ENCODE results near the gene PRDM7. TPM values are rescaled to one million over a fixed set of nuclear protein-coding genes. Genes with fewer than 3 reads are reported as not detected.

PRDM7 gene
- total and polyA plus RNA-seq, 4 donors, result 0.54 TPM; not detected in 3

DNA sequence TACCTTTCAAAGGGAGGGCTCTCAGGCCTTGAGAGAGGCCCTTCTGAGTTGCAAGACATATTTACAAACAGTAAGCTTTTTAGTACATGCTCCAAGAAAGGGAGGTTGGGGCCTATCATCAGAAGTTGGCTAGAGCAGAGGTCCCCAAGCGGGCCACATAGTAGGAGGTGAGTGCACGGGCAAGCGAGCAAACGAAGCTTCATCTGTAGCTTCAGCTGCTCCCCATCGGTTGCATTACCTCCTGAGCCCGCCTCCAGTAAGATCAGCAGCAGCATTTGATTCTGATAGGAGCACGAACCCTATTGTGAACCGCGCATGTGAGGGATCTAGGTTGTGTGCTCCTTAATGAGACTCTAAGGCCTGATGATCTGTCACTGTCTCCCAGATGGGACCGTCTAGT is 26.2 kb downstream of the PRDM7 start:
- Histone ChIP-seq H3K27ac (ENCODE audit: low read depth, low read length) (no peak overlapping the region), H3K4me3 (ENCODE audit: low read depth, low read length) (no peak overlapping the region), H3K27me3 (ENCODE audit: control insufficient read depth, insufficient read depth, low read length) (peaks cover 2% of the 10 kb centered on the region), H3K36me3 (ENCODE audit: control insufficient read depth, insufficient read depth, low read length) (no peaks in the 10 kb centered on the region), H3K4me1 (ENCODE audit: control insufficient read depth, insufficient read depth, low read length) (peaks cover 20% of the 10 kb centered on the region), H3K9me3 (ENCODE audit: control insufficient read depth, insufficient read depth, low read length) (peaks cover 4% of the 10 kb centered on the region)
- WGBS (ENCODE audit: insufficient coverage), result 77% methylated on average over 9 of the region's 10 CpGs
- DNase-seq (ENCODE audit: low read depth in 4 of 6, low spot score in 6 of 6), result no peak

DNA sequence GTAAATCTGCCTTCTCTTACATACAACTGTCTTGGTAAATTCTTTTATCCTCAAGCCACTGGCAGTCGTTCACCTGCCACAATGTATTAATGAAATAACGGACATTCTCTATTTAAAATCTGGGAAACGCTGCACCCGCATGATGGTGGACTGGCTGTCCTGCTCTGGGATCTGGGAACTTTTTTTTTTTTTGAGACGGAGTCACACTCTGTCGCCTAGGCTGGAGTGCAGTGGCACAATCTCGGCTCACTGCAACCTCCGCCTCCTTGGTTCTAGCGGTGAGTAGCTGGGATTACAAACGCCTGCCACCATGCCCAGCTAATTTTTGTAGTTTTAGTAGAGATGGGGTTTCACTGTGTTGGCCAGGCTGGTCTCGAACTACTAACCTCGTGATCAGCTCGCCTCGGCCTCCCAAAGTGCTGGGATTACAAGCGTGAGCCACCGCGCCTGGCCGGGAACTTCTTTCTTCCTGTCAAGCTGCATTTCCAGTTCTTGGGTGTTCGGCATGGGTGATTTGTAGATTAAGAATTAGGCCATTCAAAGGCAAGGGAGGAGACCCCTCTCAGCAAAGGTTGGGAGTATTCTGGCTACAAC is 28.3 kb downstream of the PRDM7 start:
- Histone ChIP-seq H3K36me3 (ENCODE audit: control insufficient read depth, insufficient read depth, low read length) (peaks cover 8% of the 10 kb centered on the region), H3K27me3 (ENCODE audit: control insufficient read depth, insufficient read depth, low read length) (peaks cover 2% of the 10 kb centered on the region), H3K27ac (ENCODE audit: low read depth, low read length) (no peak overlapping the region), H3K4me3 (ENCODE audit: low read depth, low read length) (no peak overlapping the region), H3K9me3 (ENCODE audit: control insufficient read depth, insufficient read depth, low read length) (no peaks in the 10 kb centered on the region), H3K4me1 (ENCODE audit: control insufficient read depth, insufficient read depth, low read length) (peaks cover 20% of the 10 kb centered on the region)
- WGBS (ENCODE audit: insufficient coverage), result 81% methylated on average over 16 of the region's 19 CpGs
- DNase-seq (ENCODE audit: low read depth in 4 of 6, low spot score in 6 of 6), result no peak

DNA sequence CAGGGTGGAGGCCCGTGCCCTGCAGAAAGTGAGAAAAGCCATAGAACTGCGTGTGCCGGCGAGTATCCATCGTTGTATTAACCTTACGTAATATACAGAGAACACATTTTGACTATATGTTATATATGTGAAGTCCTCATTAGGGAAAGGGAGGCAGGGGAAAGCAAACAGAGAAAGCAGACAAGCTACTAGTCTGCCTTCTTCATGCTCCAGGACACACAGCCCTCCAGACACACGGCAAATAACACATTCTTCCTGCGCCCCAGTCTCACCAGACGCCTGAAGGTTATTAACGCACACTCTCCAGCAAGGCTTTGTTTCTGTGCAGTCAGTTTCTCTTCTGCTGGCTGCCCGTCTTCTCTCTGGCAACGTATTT is 28.8 kb downstream of the PRDM7 start:
- Histone ChIP-seq H3K36me3 (ENCODE audit: control insufficient read depth, insufficient read depth, low read length) (peaks cover 12% of the 10 kb centered on the region), H3K4me1 (ENCODE audit: control insufficient read depth, insufficient read depth, low read length) (peaks cover 20% of the 10 kb centered on the region), H3K9me3 (ENCODE audit: control insufficient read depth, insufficient read depth, low read length) (no peaks in the 10 kb centered on the region), H3K4me3 (ENCODE audit: low read depth, low read length) (no peak overlapping the region), H3K27ac (ENCODE audit: low read depth, low read length) (no peak overlapping the region), H3K27me3 (ENCODE audit: control insufficient read depth, insufficient read depth, low read length) (peaks cover 2% of the 10 kb centered on the region)
- peak in 1 of 6 donors; percentile 15 for DNase-seq (ENCODE audit: low read depth in 4 of 6, low spot score in 6 of 6)
- 10% methylated on average over 6 of the region's 12 CpGs for WGBS (ENCODE audit: insufficient coverage)

DNA sequence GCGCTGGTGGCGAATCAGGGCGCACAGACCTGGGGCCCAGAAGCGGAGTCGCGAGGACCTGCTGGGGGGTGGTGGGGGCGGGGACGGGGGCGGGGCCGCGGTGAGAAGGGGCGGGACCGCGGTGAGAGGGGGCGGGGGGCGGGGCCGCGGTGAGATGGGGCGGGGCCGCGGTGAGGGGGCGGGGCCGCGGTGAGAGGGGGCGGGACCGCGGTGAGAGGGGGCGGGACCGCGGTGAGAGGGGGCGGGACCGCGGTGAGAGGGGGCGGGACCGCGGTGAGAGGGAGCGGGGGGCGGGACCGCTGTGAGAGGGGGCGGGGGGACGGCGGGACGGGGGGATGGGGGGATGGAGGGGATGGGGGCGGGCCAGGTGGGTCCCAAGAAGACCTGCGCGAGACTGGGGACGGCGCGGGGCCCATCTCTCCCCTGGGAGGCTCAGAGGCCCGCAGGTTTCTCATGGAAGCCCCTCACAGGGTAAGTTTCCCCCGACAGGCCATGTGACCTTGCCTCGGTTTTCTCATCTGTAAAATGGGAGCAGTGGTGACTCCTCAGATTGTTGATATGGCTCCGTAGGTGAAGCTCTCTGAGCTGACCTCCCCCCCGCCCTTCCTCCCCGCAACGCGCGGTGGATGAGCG is 29.3 kb downstream of the PRDM7 start:
- Histone ChIP-seq H3K9me3 (ENCODE audit: control insufficient read depth, insufficient read depth, low read length) (no peaks in the 10 kb centered on the region), H3K27me3 (ENCODE audit: control insufficient read depth, insufficient read depth, low read length) (peaks cover 2% of the 10 kb centered on the region), H3K4me1 (ENCODE audit: control insufficient read depth, insufficient read depth, low read length) (peaks cover 20% of the 10 kb centered on the region), H3K36me3 (ENCODE audit: control insufficient read depth, insufficient read depth, low read length) (peaks cover 18% of the 10 kb centered on the region), H3K4me3 (ENCODE audit: low read depth, low read length) (no peak overlapping the region), H3K27ac (ENCODE audit: low read depth, low read length) (no peak overlapping the region)
- 21% methylated on average over 8 of the region's 59 CpGs for WGBS (ENCODE audit: insufficient coverage)
- peak in 1 of 6 donors; percentile 10 for DNase-seq (ENCODE audit: low read depth in 4 of 6, low spot score in 6 of 6)

DNA sequence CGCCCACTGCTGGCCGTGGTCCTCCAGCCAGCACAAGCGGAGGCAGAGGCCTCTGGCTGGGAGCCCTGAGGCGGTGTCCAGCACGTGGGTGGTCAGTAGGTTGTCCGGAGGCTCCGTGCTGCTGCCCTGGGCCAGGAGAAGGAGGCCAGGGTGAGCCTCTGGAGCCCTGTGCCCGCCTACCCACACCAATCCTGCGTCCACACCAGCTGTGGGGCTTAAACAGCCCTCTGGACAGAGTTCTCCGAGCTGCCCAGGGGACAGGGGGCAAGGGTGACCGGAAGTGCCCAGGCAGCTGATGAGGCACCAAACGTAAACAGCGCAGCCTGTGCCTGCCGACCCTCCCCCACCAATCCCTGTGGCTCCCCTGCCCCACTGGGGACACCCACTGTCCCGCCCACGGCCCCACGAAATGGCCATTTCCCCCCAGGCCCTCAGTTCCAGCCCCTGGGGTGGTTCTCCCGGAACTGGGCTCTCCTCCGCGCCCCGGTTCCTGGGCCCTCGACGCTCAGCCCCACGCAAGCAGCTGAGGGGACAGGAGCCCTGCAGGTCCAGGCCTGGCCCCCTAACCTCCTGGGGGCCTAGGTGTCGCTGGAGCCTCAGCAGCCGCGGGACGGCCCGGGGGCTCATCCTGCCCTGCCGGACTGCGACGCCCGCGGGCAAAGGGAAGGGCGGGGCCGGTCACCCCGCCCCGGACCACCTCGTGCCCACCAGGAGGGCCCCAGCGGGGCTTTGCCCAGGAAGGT is 30.0 kb downstream of the PRDM7 start:
- Histone ChIP-seq H3K27me3 (ENCODE audit: control insufficient read depth, insufficient read depth, low read length) (peaks cover 2% of the 10 kb centered on the region), H3K9me3 (ENCODE audit: control insufficient read depth, insufficient read depth, low read length) (no peaks in the 10 kb centered on the region), H3K4me1 (ENCODE audit: control insufficient read depth, insufficient read depth, low read length) (peaks cover 20% of the 10 kb centered on the region), H3K27ac (ENCODE audit: low read depth, low read length) (no peak overlapping the region), H3K36me3 (ENCODE audit: control insufficient read depth, insufficient read depth, low read length) (peaks cover 24% of the 10 kb centered on the region), H3K4me3 (ENCODE audit: low read depth, low read length) (peak overlapping the region; percentile 28)
- WGBS (ENCODE audit: insufficient coverage), result 1% methylated on average over 38 of the region's 40 CpGs
- DNase-seq (ENCODE audit: low read depth in 4 of 6, low spot score in 6 of 6), result peak in 1 of 6 donors; percentile 60

DNA sequence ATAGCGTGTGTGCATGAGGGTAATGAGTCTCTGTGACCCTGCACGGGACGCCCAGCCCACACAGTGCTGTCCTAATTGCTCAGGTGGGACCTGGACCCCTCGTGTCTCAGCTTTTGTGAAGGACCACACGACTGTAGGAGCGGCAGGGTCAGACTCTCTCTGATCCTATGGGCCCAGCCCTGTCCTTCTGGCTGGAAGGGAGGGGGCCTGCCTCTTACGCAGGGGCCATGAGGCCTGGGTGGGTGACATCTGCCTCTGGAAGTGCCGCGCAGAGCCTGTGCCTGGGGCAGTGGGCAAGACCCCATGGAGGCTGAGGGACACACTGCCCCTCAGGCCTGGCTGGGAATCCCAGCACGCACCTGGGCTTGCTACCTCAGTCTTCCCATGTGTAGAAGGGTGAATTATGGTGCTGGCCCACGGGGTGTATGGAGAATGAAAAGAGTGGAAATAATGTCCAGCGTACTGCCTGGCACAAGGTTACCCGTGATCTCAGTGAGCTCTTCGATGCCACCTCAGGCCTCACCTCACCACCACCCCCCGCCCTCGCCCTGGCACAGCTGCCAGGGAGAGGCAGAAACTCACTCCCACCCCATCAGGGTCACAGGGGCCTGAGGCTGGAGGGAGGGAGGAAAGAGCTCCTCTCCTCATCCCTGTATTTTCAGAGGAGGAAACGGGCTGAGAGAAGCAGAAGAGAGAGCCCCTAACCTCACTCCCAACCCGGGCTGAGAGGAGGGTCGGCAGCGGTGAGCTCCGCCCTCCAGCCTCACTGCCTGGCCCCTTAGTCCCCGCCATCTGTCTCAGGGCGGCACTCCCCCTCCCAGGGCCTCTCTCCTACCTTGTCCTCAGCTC is 30.8 kb downstream of the PRDM7 start:
- peaks cover 2% of the 10 kb centered on the region for H3K27me3 ChIP-seq (ENCODE audit: control insufficient read depth, insufficient read depth, low read length)
- 50% methylated on average over 14 of the region's 23 CpGs for WGBS (ENCODE audit: insufficient coverage)
- H3K36me3 ChIP-seq (ENCODE audit: control insufficient read depth, insufficient read depth, low read length), result peaks cover 32% of the 10 kb centered on the region
- DNase-seq (ENCODE audit: low read depth in 4 of 6, low spot score in 6 of 6), result peak in 1 of 6 donors; percentile 72
- peak overlapping the region; percentile 28 for H3K4me3 ChIP-seq (ENCODE audit: low read depth, low read length)
- H3K27ac ChIP-seq (ENCODE audit: low read depth, low read length), result no peak overlapping the region
- H3K4me1 ChIP-seq (ENCODE audit: control insufficient read depth, insufficient read depth, low read length), result peaks cover 20% of the 10 kb centered on the region
- no peaks in the 10 kb centered on the region for H3K9me3 ChIP-seq (ENCODE audit: control insufficient read depth, insufficient read depth, low read length)

DNA sequence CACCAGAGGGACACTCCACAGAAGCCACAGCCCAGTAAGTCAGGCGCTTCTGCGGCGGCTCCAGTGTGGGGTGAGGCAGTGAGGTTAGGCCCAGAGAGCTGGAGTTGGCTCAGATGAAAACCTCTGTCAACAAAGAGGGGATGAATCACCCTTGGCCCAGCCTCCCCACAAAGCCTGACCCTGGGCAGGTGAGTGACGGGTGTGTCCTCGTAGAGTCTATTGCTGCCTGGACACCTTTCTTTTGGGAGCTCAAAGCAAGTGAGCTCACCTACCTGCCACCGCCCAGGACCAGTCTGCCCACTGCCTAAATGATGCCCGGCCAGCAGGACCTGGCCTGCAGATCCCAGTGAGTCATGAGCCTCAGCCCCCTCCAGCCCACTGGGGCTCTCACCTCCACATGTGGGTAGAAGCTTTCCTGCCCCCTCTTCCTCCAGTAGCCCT is 33.0 kb downstream of the PRDM7 start:
- H3K36me3 ChIP-seq (ENCODE audit: control insufficient read depth, insufficient read depth, low read length), result peaks cover 54% of the 10 kb centered on the region
- DNase-seq (ENCODE audit: low read depth in 4 of 6, low spot score in 6 of 6), result no peak
- H3K27me3 ChIP-seq (ENCODE audit: control insufficient read depth, insufficient read depth, low read length), result peaks cover 2% of the 10 kb centered on the region
- H3K27ac ChIP-seq (ENCODE audit: low read depth, low read length), result no peak overlapping the region
- peaks cover 20% of the 10 kb centered on the region for H3K4me1 ChIP-seq (ENCODE audit: control insufficient read depth, insufficient read depth, low read length)
- H3K9me3 ChIP-seq (ENCODE audit: control insufficient read depth, insufficient read depth, low read length), result no peaks in the 10 kb centered on the region
- no peak overlapping the region for H3K4me3 ChIP-seq (ENCODE audit: low read depth, low read length)
- WGBS (ENCODE audit: insufficient coverage), result 95% methylated on average over 4 of the region's 7 CpGs

DNA sequence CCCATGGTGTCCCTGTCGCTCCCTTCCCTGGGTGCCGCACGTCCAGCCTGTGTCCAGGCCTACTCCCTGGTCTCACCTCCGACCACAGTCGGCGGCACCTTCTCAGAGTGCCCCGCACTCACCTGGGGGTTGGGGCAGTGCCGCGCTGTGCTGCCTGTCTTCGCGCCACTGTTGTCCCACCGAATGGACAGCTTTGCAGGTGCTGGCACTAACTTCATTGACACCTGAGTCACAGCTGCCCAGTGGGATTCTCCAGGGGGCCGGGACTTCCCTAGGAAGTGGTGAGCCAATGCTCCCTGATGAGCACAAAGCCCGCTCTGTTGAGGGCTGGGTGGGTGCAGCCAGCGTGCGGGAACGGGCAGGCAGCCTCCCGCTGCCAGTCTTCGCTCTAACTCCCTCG is 33.6 kb downstream of the PRDM7 start:
- H3K36me3 ChIP-seq (ENCODE audit: control insufficient read depth, insufficient read depth, low read length), result peaks cover 59% of the 10 kb centered on the region
- H3K27ac ChIP-seq (ENCODE audit: low read depth, low read length), result no peak overlapping the region
- 89% methylated on average over 16 of the region's 20 CpGs for WGBS (ENCODE audit: insufficient coverage)

DNA sequence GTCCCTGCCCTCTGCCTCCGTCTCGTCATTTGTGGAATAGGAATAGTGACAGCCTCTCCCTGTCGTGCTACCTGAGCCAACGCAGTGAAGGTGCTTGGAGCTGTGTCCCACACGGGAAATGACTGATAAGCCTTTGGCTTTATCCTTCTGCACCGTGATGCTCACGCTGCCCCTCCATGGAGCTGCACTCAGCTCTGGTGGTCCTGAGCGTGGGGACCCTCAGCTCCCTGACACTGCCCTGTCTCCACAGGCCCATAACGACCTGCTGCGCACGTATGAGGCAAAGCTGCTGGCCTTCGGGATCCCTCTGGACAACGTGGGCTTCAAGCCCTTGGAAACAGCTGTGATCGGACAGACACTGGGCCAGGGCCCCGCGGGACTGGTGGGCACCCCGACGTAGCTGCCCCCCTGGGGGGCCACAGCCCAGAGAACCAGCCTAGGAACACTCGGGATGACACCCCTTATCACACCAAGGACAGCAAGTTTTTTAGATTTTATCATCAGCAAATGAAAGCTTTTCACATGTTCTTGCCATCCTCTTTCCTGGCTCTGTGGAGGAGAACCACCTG is 34.1 kb downstream of the PRDM7 start:
- Histone ChIP-seq H3K9me3 (ENCODE audit: control insufficient read depth, insufficient read depth, low read length) (no peaks in the 10 kb centered on the region), H3K27ac (ENCODE audit: low read depth, low read length) (no peak overlapping the region), H3K4me1 (ENCODE audit: control insufficient read depth, insufficient read depth, low read length) (peaks cover 18% of the 10 kb centered on the region), H3K27me3 (ENCODE audit: control insufficient read depth, insufficient read depth, low read length) (peaks cover 2% of the 10 kb centered on the region), H3K4me3 (ENCODE audit: low read depth, low read length) (no peak overlapping the region), H3K36me3 (ENCODE audit: control insufficient read depth, insufficient read depth, low read length) (peaks cover 64% of the 10 kb centered on the region)
- WGBS (ENCODE audit: insufficient coverage), result 83% methylated on average over 19 of the region's 19 CpGs
- DNase-seq (ENCODE audit: low read depth in 4 of 6, low spot score in 6 of 6), result no peak

More for the DNA sequence above, 33.6 kb downstream of the PRDM7 start:
- no peak for DNase-seq (ENCODE audit: low read depth in 4 of 6, low spot score in 6 of 6)
- Histone ChIP-seq H3K4me1 (ENCODE audit: control insufficient read depth, insufficient read depth, low read length) (peaks cover 20% of the 10 kb centered on the region), H3K4me3 (ENCODE audit: low read depth, low read length) (no peak overlapping the region), H3K9me3 (ENCODE audit: control insufficient read depth, insufficient read depth, low read length) (no peaks in the 10 kb centered on the region), H3K27me3 (ENCODE audit: control insufficient read depth, insufficient read depth, low read length) (peaks cover 2% of the 10 kb centered on the region)

Measured in spinal cord (tissue), 10 donors.